Measurements from ENCODE around the gene DCAF5.

Gene DCAF5

DNA sequence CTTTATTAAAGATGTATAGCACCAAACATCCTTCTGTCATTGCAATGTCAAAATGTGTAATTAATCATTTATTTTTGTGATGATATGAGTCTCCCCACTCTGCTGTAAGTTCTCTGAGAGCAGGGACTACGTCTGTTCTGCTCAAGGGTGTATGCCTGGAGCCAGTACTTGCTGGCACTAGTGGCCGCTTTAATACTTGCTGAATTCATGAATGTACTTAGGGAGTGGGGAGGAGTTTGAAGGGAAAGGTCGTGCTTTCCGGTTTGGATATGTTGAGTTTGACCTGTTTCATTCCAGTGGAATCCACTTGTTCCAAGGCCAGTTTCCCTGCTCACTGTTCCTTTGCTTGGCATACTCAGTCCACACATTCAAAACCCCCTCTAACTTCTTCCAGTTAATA lies 1.9 kb upstream of the DCAF5 start:
- DNase-seq, result peak in 1 of 2 experiments; percentile 23

DNA sequence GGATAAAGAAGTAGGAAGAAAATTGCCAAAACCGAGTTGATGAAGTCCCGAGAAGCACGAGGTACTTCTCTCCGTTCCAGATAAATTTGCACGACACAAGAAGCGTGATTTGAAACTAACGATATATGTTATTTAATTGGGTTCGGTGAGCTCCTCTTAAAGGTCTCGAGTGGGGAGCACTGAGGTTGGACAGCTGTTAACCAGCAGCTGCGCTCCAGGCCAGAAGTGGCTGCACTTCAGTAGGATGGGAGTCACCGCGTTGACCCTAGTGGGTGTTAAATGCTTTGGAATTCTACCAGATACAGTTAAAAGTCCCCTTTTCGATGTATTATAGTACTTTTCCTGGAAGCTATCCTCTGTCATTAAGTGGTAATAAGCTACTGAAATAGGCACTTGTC lies 953 bp upstream of the DCAF5 start:
- DNase-seq, result peak; percentile 47 to 65
- no peak for TF ChIP-seq POLR2A (IDR thresholded peaks at IDR 0.05; ENCODE audit: low read length)
- no peak for TF ChIP-seq GATA1 (IDR thresholded peaks at IDR 0.05; ENCODE audit: low read depth, low read length)

More for the DNA sequence above, 1.9 kb upstream of the DCAF5 start:
- TF ChIP-seq GATA1 (IDR thresholded peaks at IDR 0.05; ENCODE audit: low read depth, low read length) (no peak), POLR2A (IDR thresholded peaks at IDR 0.05; ENCODE audit: low read length) (no peak)

DNA sequence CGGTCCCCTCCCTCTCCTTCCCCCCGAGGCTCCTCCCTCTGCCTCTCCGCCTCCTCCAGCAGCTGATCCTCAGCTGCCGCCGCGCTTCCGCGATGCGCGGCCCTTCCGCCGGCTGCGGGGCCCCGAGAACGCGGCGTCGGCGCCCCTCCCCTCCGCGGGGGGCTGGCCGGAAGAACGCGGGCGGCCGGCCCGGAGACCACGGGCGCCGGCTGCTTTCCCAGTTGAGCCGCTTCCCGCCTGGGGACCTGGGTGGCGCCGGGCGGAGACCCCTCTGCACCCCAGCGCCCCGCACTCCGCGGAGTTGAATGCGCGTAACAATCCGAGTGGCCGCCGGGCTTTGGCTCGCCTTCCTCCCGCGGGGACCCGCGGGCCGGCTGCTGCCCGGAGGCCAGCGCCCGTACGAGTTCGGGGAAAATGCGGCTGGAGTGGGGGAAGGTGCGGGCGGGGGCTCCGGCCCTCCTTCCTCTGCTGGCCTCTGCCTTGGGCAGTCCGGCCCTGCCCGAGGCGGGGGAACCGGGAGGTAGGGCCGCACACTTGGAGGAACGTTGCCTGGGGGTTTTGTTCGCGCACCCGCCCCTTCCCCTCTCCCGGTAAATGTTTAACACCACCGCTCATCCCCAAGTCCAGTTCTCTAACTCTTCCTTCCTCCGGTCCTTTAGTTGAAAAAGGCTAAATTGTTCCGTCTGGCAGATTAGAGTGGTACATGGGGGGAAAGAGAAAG lies 393 bp upstream of the DCAF5 start:
- peak in 1 of 2 experiments; percentile 93 for DNase-seq
- TF ChIP-seq POLR2A (IDR thresholded peaks at IDR 0.05; ENCODE audit: low read length) (peak; percentile 75), GATA1 (IDR thresholded peaks at IDR 0.05; ENCODE audit: low read depth, low read length) (no peak)

DNA sequence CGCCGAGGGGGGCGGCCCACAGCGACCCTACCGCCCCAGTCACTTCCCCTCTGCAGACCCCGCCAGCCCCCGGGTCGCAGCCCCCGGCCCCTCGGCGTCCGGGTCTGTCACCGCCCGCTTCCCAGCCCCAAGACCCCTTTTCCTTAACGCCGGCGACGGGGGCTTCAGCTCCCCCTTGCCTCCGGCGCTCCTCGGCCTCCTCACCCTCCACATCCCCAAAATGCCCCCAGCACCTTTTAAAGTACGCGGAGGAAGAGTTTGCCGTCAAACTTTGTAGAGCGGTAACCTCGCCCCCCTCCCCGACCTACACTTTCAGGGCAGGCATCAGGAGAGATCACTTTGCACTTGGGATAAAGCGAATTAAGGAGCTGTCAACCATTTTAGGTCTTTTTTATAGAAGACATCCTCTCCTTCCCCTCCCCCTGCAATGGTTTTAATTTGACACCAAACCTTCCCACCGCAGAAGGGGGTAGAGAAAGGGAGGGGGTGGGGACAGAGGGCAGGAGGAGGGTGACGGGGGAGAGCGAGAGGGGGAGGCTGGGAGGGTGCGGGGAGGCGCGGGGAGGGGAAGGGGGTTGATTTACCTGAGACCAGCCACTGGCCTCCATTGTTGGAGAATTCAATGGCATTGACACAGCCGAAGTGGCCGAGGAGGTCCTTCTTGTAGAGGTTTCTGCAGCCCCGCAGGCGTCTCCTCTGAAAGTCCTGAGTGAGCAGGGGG lies 578 bp downstream of the DCAF5 start:
- TF ChIP-seq GATA1 (IDR thresholded peaks at IDR 0.05; ENCODE audit: low read depth, low read length) (no peak), POLR2A (IDR thresholded peaks at IDR 0.05; ENCODE audit: low read length) (no peak)
- peak; percentile 69 to 76 for DNase-seq

DNA sequence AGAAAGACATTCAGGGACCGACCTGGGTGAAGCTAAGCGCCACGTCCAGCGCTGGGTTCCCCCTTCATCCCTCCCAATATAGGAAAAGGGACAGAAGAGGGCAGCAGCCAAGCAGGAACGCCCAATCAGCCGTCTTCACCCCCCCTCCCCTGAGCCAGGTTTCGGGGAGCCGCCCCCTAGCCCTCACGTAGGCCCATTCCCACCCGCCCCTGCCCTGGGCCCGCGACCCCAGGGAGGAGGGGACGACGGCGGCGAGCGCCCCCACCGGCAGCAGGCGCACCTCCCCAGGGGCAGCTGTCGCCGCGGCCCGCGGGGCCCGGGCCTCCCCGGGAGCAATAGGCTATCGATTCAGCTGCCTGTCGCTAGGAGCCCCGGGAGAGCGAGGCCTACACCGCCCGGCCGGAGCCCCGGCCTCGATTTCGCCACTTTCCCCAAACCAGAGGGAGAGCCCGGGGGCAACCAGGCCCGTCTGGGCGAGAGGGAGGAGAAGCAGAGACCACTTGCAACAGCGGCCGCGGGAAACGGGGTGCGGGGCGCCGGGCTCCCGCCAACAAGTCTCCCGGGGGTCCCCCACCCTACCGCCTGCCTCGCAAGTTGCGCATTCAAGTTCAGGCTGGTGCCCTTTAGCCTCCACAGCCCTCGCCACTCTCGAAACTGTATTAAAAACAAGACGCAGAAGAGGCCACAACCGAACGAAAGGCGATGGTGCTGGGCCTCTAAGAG lies 1.3 kb downstream of the DCAF5 start:
- peak; percentile 88 to 93 for DNase-seq
- TF ChIP-seq POLR2A (IDR thresholded peaks at IDR 0.05; ENCODE audit: low read length) (peak; percentile 24), GATA1 (IDR thresholded peaks at IDR 0.05; ENCODE audit: low read depth, low read length) (no peak)

DNA sequence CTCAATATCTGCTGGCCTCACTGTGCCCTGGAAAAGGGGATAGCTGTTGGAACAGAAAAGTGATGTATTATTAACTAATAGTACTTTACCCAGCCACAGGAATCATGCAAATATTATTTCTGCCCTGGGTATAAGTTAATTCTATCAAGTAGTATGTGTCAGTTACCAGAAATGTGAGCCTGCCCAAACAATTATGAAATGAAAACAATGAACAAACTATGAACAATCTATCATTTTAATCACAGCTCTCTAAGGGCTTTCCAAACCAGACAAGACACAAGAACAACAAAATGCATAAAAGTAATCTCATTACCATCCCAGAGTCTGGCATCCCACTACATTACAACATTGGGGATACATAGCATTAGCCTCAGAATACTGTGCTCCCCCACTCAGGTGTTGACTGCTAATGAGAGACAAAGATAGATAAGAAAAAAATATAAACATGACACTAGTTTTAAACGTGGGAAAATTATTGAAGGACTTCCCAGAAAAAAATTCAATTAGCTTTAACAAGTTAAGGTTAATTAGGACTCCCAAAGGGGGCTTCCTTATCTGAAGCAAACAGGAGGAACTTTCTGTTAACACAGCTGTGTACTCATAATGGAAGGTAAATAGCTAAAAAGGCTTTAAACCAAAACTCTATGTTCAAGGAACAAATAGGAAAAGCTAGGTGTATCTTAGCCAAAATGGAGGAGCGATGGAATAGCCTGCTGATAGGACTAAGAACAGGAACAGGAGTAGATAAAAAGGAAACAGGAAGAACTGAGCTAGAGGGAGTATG lies 3.3 kb downstream of the DCAF5 start:
- TF ChIP-seq GATA1 (IDR thresholded peaks at IDR 0.05; ENCODE audit: low read depth, low read length) (no peak), POLR2A (IDR thresholded peaks at IDR 0.05; ENCODE audit: low read length) (no peak)
- DNase-seq, result no peak

DNA sequence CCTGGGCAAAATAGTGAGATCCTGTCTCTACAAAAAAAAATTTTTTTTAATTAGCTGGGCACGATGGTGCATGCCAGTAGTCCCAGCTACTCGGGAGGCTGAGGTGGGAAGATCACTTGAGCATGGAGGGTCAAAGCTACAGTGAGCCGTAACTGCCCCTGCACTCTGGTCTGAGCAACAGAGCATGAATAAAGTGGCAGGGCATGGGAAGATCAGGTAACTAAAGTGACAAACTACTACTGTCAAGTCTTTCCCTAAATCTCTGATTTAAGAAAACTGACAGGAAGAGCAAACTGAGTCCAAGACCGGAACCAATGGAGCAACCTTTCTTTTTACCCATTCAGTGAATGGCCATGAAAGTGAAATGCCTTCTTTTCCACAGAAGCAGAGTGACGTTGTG lies 10.8 kb downstream of the DCAF5 start:
- TF ChIP-seq GATA1 (IDR thresholded peaks at IDR 0.05; ENCODE audit: low read depth, low read length) (no peak), POLR2A (IDR thresholded peaks at IDR 0.05; ENCODE audit: low read length) (no peak)

DNA sequence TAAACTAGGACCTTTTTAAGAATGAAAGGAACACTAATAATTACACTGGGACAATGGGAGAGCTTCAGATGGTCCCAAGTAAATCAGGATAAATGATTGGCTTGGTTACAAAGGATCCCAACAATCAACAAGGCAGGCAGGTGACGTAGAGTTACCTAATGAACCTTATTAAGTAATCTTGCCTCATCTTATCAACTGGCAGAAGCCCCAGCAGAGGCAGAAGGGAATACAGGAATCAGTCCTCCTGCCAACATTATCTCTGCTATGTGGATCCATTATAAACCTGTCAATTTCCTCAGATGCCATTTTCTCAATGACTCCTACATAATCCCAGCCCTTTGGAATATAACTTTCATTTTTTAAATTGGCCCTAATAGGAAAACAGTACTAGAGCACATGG lies 11.4 kb downstream of the DCAF5 start:
- TF ChIP-seq GATA1 (IDR thresholded peaks at IDR 0.05; ENCODE audit: low read depth, low read length) (no peak), POLR2A (IDR thresholded peaks at IDR 0.05; ENCODE audit: low read length) (no peak)
- DNase-seq, result no peak

More for the DNA sequence above, 10.8 kb downstream of the DCAF5 start:
- DNase-seq, result no peak

DNA sequence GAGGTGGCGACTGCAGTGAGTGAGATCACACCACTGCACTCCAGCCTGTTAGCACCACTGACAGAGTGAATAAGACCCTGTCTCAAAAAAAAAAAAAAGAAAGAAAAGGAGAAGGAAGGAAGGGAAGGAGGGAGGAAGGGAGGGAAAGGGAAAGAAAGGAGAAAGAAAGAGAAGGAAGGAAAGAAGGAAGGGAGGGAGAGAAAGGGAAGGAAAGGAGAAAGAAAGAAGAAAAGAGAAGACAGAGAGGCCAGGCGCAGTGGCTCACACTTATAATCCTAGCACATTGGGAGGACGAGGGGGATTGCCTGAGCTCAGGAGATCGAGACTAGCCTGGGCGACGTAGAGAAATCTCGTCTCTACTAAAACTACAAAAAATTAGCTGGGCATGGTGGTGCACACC lies 13.2 kb downstream of the DCAF5 start:
- TF ChIP-seq POLR2A (IDR thresholded peaks at IDR 0.05; ENCODE audit: low read length), result no peak
- TF ChIP-seq GATA1 (IDR thresholded peaks at IDR 0.05; ENCODE audit: low read depth, low read length), result no peak
- DNase-seq, result no peak

DNA sequence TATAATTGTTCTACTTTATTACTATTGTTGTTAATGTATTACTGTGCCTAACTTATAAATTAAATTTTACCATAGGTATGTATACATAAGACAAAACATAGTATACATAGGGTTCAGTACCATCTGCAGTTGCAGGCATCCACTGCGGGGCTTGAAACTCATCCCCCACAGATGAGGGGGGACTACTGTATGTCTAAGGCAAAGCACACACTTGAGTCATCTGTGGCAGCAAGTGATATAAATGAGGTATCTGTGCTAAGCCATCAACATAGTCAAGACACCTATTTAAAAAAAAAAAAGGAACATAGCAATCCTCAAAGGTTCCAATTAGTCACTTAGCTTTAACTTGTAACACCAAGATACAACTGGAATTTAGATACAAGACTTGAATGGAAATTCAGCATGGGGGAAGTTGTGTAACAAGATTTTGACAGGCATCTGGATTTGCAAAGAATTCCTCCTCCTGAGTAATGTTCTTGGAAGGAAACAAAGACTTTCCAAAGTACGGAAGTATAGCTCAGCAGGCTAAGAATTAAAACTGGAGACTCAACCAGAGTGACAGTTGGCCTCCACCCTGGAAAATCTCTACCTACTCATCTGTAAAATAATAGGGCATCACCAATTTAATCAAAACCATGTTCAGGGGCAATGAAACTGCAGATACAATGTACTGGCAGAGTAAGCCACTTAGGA lies 14.9 kb downstream of the DCAF5 start:
- no peak for TF ChIP-seq POLR2A (IDR thresholded peaks at IDR 0.05; ENCODE audit: low read length)
- TF ChIP-seq GATA1 (IDR thresholded peaks at IDR 0.05; ENCODE audit: low read depth, low read length), result no peak
- peak in 1 of 2 experiments; percentile 7 for DNase-seq

DNA sequence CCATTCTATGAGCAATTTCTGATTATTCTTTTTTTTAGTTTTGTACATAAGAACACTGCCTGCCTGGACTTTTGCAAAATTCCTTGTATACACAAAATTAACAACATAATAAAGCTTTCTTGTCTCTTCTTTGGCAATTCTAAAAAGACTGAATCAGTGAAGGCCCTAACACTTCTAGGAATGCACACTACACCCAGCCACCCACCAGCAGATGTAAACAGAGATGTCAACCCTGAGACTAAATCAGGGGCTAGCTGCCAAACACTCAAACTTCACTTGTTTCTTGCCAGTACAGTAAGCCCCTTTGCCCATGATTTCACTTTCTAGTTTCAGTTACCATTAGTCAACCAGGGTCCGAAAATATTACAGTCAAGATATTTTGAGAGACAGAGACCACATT lies 15.5 kb downstream of the DCAF5 start:
- peak; percentile 11 to 18 for DNase-seq
- TF ChIP-seq GATA1 (IDR thresholded peaks at IDR 0.05; ENCODE audit: low read depth, low read length) (no peak), POLR2A (IDR thresholded peaks at IDR 0.05; ENCODE audit: low read length) (no peak)

DNA sequence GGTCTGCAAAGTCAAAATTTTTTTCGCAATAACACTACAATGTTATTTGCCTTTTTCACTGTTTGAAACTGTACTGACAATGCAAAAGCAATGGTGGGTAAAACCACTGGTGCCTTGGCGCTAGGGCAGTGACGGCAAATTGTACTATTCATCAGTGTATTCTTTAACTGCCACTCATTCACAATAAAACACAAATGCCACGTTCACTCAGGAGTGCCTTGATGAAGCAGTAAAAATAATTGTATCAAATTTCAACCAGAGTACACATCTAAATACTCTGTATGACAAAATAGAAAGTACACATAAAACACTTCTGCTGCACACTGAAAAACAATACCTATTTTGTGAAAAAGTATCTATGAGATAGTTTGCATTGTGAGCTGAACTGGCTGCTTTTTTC lies 17.8 kb downstream of the DCAF5 start:
- no peak for TF ChIP-seq POLR2A (IDR thresholded peaks at IDR 0.05; ENCODE audit: low read length)
- no peak for TF ChIP-seq GATA1 (IDR thresholded peaks at IDR 0.05; ENCODE audit: low read depth, low read length)
- DNase-seq, result no peak
